ENCODE results near the gene PLEKHH1.
A peak's percentile ranks its signal among the peaks of the same experiment; 100 is the strongest.

PLEKHH1 gene

GRCh38 chr14:67636361-67636919, 103.3 kb downstream of the PLEKHH1 start:
- DNase-seq, result peak; percentile 35

GRCh38 chr14:67638642-67639041, 105.6 kb downstream of the PLEKHH1 start:
- no peak for DNase-seq

Data from NCI-H1092 treated with DMSO at 0.1 percent for 48 hours (cell line).